Islet precursor cell (in vitro differentiated cells): ENCODE results near the gene IFI6.

Experiments
- DNase-seq: peaks from one replicate; pipeline ENCODE4 v3.0.0-alpha.2; 2018

The IFI6 gene

DNA sequence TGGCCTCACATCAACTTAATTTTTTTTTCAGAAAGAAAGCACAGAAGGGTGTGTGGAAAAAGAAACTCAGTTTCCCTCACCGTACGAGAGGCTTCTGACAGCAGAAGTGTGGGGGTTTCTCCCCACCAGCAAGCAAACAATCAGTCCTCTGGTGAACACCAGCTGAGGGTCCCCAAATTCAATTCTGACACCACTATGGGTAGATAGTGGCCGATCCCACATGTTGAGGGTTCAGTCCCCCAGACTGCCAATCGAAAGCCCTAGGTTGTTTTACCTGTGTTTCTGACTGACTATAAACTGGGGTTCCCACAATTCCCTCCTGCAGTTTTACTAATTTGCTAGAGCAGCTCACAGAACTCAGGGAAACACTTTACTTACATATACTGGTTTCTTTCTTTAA, 2.1 kb downstream of the IFI6 start:
- DNase-seq: no peak

DNA sequence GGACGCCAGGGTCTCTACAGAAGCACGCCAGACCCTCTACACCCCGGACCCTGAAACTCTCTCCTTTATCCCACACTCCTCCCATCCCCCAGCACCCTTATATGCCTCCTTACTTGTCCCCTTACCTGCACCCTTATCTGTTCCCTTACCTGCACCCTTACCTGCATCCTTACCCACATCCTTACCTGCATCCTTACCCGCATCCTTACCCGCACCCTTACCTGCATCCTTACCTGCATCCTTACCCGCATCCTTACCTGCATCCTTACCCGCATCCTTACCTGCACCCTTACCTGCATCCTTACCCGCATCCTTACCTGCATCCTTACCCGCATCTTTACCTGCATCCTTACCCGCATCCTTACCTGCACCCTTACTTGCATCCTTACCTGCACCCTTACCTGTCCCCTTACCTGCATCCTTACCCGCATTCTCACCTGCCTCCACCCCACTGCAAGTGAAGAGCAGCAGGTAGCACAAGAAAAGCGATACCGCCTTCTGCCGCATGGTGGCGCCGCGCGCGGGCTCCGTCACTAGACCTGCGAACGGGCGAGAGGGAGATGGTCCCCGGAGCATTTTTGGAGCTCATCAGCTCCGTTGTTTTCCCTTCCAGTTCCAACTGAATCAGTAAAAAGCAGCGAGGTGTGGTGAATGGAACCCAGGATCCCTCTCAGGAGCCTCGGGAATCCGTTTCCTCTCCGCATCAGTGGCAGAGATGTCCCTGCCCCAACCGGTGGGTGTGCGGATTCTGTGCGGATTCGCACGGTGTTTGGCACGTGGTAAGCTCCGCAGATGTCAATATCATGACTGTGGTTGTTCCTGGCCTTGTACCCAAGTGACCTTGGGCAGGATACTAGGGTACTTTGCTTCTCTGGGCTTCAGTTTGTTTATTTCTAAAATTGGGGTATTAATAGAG, 2.9 kb downstream of the IFI6 start:
- DNase-seq: peak; percentile 87

DNA sequence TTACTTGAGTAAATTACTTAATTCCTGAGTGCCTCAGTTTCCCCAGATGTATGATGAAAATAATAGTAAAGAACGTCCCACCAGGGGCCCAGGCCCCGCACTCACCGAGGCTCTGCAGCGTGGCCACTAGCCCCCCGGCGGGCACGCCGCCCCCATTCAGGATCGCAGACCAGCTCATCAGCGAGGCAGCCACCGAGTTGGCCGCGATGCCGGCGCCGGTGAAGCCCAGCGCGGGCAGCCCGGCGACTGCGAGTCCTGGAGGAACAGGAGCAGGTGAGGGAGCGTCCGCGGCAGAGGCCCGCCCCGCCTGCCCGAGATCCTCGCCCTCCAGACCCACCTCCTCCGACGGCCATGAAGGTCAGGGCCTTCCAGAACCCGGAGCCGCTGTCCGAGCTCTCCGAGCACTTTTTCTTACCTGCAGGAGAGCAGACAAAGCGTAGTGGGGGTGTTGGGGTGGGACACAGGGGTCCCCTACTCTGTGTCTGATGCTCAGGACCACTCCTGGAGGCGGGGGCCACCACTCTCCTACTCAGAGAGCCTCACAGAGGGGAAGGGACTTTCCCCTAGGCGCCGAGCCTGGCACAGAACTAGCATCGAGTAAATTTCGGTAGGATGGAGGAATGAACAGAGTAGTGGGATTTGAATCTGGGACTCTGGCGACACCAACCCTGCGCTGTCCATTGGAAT, 3.7 kb downstream of the IFI6 start:
- no peak for DNase-seq

DNA sequence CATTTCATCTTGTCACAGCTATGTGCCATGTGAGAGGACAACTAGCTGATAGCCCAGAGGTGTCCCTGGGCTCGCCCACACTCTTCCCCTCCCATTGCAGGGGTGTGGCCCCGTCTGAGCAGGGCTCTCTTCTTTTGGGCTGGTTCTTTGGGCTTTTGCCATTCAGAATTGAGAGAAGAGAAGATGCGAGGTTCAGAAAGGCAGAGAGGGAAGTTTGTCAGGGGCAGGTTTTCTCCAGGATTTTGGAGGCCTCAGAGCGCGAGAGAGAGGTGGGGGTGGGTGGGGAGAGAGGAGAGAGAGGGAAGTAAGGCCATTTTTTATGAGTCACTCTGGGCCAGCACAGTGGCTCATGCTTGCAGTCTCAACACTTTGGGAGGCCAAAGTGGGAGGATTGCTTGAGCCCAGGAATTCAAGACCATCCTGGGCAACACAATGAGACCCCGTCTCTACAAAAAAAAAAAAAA, 5.2 kb downstream of the IFI6 start:
- DNase-seq: no peak

DNA sequence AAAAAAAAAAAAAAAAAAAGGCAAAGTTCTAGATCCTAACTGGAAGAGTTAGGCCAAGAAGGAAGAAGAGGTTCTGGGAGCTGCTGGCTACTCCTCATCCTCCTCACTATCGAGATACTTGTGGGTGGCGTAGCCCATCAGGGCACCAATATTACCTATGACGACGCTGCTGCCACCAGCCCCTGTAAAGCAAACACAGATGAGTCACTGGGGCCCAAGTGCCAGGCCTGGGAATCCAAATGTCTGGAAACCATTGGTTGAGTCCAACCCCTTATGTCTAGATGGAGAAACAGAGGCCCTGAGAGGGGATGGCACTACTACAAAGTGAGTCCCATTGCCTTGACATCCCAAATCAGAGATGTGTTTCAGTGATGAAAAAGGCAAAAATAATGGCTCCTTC, 5.7 kb downstream of the IFI6 start:
- DNase-seq: no peak

DNA sequence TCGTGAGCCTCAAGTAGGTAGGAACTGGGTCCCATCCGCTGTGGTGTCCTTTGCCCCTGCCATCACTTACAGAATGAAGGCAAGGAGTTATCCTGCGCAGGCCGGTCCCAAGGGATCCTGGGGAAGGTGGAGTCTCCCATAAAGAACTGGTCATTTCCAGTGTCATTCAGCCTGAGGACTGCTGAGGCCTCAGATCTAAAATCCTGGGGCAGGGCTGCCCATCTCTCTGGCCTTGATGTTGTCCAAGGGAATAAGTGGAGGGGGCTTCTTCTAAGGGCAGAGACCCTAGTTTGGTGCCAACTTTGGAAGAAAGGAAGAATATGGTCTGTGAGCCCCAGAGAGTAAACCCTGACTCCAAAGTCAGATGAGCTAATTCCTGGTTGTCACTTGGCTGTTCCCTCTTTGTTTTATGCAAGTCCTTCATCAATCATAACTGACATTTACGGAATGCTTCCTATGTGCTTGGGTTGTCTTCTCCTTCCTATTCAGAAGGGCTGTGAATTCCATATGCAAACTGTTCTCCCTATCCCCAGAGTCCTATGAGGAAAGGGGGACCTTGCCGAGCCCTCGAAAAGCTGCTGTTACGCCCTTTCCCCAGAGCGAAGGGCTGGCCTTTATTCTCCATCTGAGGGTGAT, 6.9 kb downstream of the IFI6 start:
- DNase-seq: no peak

DNA sequence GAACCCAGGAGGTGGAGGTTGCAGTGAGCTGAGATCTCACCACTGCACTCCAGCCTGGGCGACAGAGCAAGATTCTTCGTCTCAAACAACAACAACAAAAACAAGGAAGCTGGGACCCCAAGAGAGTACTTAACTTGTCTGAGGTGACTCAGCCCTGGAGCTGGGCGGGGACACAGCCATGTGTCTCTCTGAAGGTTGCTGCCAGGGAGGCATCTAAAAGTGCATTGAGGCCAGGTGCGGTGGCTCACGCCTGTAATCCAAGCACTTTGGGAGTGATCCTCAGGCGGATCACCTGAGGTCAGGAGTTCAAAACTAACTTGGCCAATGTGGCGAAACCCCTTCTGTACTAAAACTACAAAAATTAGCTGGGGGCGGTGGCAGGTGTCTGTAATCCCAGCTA, 7.7 kb downstream of the IFI6 start:
- no peak for DNase-seq

DNA sequence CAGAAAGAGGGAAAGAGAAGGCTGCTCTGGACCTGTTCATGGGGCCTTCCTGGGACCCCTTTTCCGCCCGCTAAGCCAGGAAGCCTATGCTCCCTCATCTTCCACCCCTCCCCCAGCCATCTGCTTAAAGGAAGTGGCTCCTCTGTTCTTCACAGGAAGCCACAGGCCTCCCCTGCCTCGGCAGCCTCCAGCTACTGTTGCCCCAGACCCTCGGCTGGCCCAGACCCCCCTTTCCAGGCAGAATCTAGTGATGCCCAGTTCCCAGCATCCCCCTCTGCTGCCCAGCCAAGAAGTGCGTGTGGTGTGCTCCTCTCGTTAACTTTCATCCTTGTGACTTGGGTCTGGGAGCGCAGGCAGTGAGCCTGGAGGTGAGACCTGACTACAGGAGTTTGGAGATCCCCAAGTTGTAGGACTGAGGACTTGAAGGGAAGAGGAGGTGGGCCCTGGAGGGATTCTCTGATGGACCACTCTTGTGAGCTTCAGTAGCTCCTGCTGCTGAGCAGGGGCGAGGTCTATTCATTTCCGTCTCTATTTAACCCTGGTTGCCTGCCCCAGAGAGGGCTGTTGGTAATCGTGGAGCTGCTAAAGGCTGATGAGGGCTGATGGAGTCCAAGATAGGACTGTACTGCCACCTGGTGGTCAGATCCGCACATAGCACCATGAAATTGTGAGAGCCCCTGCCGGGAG, 9.1 kb downstream of the IFI6 start:
- DNase-seq: peak; percentile 93

DNA sequence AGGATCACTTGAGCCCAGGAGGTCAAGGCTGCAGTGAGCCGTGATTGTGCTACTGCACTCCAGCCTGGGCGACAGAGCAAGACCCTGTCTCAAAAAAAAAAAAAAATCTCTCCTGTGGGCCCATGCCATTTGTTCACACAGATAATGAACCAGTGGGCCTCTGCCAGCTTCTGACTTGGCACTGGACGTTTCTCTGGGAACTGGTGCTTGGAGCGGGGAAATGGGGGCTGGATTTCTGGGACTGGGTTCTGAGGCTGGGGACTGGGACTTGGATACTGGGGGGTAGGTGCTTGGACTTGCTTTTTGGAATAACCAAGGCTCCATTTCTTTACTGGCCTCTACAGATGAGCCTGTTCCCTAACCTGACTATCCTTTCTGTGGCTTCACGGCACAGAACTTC, 9.7 kb downstream of the IFI6 start:
- no peak for DNase-seq

DNA sequence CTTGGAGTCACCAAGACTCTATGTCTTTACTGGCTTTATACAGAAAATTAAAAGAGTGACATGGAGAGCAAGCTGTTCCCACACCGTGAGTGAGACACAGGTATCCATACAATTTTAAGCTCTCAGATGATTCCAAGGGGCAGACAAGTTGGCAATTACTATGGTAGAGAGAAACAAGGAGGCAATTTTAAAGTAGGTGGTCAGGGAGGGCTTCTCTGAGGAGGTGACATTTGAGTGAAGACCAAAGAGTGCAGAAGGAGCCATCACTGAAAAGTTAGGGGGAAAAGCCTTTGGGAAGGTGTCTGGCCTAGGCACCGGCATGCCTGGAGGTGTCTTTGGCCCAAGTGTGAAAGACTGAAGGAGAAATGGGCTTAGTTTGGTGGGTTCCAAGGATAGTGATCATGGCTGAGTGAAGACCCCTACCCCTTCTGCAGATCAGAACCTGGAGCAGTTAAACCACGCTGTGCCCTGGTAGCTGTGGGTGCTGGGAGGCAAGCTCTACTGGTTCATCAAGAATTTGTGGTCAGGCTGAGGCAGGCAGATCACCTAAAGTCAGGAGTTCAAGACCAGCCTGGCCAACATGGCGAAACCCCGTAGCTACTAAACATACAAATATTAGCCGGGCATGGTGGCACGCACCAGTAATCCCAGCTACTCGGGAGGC, 10.4 kb downstream of the IFI6 start:
- no peak for DNase-seq

DNA sequence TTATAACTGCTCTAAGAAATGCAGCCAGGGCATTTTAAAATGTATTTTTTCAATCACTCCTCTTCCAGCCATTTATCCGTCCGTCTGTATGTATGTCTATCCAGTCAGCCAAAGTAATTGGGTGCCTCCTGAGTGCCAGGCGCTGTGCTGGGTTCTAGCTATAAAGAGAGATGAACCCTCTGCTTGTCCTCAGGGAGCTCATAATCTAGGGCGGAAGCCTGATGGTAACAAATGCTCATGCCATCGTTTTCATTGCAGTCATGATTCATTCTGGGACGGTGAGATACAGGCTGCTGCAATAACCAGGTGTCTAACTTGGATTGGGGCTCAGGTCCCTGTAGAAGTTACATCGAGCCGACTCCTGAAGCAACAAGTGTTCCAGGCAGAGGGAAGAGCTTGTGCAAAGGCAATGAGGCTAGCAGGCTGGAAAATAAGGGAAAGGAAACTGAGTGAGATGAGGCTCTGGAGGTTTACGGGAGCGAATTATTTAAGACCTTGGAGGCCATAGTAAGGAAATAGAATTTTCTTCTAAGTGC, 11.6 kb downstream of the IFI6 start:
- DNase-seq: no peak

DNA sequence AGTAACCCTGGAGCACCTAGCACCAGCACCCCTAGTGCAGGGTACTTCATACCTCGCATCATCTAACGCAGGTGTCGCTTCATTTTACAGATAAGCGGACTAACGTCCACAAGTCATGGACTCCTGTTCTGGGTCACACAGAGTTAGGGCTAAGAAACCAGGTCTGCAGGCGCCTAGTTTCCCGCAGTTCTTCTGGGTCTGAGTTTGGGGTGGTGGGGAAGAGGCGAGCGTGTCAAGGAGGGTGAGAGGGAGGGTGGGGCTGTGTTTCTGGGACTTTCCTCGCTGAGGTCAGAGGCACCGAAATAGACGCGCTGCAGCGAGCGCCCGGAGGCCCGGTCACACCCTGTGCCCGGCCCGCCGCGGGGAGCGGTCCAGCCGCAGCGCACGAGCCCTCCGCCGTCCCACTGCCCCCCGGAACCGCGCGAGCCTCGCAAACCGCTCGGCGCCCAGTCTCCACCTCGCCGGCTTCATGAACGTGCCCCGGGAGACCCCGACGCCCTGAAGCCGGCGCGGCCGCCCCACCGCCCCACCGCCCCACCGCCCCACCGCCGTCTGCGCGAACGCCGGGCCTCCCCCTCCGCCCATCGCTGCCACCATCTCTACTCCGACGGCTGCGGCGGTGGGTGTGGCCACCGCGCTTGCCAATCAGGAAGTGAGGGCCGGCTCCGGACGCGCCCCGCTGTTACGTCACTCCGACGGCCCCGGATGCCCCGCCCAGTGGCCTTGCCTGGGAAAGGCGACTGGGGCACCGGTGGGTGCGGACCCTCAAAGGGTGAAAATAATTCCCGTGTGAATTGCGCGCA, 12.3 kb downstream of the IFI6 start:
- DNase-seq: peak; percentile 93

DNA sequence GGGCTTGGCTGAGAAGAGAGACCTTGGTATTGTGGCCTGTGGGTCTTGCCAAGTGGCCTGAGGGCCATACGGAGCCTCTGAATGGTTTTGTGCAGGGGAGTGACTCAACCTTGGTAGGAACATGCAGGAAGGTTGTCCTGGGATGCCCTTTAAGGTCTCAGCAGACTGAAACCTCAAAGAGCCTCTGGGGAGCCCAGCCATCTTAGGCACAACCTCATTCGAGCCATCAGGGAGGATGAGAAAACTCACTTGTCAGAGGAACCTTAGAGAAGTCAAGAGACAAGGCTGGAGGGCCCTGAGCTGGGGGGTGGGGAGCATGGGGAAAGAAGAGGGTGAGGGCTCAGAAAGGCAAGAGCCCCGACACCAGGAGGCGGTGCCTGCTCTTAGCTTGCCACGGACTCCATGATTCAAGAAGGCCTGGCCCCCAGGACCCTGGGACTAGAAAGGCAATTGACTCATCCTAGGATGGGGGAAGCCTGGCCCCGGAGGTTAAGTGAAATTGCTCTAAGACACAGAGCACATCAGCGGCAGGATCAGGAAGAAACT, 13.0 kb downstream of the IFI6 start:
- peak; percentile 86 for DNase-seq

DNA sequence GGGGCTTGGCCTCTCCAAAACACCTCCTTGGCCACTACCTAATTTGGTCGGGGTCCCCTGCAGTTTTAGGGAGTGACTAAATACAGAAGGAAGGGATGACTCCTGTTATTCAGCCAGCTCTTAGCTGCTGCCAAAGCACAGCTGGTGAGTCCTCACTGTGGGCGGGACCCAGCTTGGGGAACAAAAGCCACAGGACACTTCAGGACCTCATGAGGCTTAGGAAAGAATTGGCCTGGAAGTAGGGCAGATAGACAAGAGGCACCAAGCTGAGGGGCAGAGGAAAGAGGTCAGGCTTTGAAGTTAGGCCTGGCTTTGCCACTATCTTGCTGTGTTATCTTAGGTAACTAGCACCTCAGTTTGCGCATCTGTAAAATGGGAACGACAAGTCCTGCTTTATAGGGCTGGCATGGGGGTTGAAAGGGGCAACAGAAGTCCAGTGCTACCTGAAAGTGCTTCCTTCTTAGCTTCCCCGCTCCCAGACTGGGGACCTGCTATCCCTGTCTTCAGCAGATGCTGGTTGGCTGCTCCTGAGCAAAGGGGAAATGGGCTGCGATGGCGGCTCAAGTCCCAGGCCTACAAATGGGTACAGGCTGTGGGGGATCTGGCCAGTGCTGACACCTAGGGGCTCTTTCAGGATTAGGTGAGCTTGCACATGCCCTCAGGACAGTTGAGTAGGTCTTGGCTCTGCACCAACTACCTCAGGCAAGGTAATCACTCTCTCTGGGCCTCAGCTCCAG, 15.7 kb downstream of the IFI6 start:
- no peak for DNase-seq

DNA sequence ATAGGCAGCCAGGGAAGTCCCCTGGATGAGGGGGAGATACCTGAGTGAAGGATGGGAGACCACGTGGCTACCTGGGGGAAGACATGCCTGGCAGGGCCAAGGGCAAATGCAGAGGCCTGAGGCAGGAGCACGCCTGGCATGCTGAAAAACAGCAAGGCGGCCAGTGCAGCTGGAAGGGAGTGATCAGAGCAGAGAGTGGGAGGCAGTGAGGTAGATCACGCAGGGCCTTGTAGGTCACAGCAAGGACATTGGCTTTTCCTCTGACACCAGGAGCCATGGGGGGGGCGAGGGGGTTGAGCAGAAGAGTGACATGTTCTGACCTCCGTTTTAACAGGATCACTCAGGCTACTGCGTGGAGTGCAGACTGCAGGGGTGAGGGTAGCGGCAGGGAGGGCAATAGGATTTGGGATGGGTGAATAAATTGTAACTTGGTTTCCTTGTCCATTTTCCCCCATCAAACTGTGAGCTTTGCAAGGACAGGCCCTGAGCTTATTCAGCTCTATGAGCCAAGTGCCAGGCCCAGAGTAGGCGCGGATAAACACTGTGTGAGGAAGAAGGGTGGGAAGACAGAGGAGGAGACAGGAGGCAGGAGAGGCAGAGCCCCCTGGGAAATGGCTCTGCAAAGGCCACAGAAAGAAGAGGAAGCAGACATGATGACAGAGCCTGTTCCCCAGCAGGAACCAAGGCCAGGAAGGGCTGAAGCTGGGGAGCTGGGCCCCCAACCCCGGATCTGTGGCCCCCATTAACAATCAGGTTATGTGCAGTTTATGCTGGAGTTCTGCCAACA, 16.6 kb downstream of the IFI6 start:
- no peak for DNase-seq

DNA sequence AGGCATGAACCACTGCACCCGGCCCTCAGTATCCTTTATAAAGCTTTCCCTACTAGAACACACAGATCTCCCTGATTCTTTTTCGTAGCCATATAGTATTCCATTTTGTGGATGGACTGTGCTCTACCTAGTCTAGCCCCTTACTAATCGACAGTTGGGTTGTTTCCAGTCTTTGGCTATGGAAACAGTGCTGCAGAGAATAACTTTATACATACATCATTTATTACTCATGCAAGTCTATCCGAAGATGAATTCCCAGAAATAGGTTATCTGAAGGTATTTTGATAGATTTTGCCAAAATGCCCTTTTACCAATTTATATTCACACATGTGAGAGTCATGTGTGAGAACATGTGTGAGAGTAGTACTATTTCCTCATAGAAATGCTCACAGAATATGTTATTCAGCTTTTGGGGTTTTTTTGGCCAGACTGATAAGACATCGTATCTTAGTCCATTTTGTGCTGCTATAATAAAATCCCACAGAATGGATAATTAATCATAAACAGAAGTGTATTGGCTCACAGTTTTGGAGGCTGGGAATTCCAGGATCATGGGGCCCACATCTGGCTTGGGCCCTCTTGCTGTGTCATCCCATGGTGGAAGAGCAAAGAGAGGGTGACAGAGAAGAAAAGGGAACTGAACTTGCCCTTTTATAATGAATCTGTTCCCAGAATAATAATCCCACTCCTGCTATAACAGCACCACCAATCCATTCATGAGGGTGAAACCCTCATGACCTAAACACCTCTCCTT, 19.7 kb downstream of the IFI6 start:
- no peak for DNase-seq

DNA sequence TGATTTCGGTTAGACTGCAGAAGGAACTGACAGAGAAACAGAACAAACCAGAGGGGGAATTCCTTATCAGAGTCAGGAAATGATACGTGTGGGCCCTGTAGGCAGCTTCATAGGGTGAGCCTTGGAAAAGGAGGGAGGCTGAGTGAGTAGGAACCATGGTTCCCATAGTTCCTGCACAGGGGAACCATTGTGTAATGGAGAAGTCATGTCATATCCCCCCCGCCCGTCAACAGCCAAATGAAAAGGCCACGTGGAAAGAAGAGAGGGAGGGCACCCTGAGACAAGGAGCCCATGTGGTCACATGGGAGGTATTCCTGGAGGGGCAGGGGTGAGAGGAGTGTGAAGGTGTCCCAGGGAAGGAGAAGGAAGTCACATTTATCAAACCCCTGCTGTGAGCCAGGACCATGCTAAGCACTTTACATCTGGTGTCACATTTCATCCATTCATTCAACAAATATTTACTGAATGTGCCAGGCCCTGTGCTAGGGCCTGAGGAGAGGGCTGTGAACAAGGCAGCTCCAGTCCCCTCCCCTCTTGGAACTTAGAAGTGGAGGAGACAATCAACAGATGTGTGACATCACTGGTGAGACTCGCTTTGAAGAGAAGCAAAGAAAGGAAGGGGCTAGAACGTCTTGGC, 21.3 kb downstream of the IFI6 start:
- peak; percentile 95 for DNase-seq

DNA sequence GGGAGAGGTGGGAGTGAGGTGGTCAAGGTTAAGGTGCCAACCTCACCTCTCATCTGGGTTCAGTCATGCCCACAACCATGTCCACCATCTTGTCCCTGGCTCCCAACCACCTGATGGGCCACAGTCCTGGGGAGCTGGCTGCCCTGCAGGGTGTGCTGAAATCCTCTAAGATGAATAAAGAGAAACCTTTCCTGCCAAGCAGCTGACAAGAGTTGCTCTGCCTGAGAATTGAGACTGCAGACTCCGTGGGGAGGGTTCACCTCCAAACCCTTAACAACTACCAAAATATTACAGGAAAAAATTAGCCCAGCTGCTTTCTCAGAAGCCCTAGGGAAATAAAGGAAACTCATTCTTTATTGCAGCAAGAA, 21.8 kb downstream of the IFI6 start:
- DNase-seq: no peak

DNA sequence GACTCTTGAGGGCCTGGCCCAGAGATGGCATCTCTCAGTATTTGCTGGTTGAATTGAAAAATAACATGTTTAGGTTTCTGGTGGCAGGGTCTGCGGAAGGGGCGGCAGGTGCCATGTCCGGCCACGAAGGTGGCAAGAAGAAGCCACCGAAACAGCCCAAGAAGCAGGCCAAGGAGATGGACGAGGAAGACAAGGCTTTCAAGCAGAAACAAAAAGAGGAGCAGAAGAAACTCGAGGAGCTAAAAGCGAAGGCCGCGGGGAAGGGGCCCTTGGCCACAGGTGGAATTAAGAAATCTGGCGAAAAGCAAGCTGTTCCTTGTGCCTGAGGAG, 22.7 kb downstream of the IFI6 start:
- DNase-seq: no peak
